Mucosa of gallbladder (tissue), 1 donor: Measurements from ENCODE around the gene RPTOR. TPM values are rescaled to one million over a fixed set of nuclear protein-coding genes. Genes with fewer than 3 reads are reported as not detected.
A peak's percentile ranks its signal among the peaks of the same experiment; 100 is the strongest.

ENCODE experiments used
- DNase-seq: peaks from one replicate; pipeline ENCODE4 v3.0.0-alpha.2; 2020; ENCODE audit warnings: low spot score
- total RNA-seq: library from RNA; stranded (reverse); gene quantifications from one replicate; pipeline ENCODE4 v1.2.1, GENCODE V29; 2021
- donor health status: DM: no; HTN: no; CAD: no.

RPTOR gene
- total RNA-seq, 1 donor from 2014 or later: 37.5 TPM

- no peak for DNase-seq
Measured at GRCh38 chr17:80845863-80846671, 301.4 kb downstream of the RPTOR start.

DNA sequence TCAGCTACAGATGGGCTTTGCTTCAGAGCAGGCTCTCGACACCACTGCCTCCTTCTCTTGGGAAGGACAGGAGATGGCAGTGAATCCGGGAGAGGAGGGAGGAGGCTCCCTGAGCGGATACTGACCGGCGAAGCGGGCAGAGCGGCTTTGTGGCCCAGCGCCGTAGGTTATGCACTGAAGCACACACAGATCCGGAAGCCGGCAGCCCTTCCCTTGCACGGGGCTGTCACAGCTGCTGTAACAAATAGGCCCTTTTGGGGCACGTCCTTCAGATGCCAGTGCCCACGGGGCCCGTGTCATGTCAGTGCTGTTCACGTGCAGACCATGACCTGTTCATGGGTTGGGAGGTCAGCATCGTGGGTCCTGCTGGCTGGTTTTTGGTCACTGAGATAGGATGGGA is 302.3 kb downstream of the RPTOR start:
- no peak for DNase-seq

- DNase-seq: no peak
Measured at GRCh38 chr17:80847496-80848230, 303.0 kb downstream of the RPTOR start.

DNA sequence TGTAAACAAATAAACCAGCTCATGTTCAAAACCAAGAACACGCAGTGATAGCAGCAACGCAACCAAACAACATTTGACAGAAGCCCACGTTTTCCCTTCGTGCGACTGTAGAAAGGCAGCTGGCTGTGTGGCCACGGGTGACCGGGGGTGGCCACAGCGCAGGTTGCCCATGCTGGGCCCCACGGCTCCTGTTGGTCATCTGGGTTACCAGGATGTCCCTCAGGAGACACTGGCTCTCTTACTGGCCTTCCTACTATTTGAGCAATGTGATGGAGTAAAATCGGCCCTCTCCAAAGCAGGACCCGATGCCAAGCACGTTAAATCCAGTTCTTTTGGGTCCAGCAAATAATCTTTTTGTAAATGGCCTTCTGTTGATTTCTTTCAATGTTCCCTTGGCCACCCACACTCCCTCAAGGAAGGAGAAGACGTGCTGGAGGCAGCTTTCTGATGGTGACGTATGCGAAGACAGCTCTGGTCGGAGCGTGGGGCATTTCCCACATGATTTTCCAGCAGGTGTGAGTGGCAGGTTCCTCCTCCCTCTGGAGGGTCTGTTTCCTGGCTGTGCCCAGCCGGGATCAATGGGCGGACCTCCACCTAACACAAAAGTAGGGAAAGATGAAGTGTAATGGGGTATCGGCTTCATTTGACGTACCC is 303.9 kb downstream of the RPTOR start:
- no peak for DNase-seq

DNA sequence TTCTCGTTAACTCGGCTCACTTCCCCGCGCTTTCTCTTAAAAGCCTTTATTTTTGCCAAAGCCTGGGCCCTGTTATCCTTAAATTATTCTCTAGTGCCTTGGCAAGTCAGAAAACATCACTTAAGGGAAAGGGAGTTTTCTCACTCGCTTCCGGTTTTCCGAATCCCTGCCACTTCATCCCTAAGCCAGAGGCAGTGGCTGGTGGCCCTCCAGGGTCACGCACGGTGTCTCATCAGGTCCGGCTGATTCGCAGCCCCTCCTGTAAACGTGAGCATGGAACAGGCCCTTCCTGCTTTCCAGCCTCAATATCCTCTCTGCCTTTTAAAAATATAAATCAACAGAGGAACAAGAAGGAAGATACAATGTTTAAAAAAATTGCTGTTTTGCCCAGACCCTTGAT is 304.5 kb downstream of the RPTOR start:
- DNase-seq: no peak

DNA sequence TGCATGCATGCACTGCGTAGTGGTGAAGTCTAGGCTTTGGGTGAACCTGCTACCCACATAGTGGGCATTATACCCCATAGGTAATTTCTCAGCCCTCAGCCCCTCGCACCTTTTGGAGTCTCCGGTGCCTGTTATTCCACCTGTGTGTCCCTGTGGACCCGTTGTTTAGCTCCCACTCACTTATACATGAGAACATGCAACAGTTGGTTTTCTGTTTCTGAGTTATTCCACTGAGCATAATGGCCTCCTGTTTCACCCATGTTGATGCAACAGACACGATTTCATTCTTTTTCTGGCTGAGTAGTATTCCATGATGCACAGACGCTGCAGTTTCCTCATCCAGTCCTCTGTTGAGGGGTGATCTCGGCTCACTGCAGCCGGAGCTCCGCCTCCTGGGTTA is 305.5 kb downstream of the RPTOR start:
- no peak for DNase-seq

DNA sequence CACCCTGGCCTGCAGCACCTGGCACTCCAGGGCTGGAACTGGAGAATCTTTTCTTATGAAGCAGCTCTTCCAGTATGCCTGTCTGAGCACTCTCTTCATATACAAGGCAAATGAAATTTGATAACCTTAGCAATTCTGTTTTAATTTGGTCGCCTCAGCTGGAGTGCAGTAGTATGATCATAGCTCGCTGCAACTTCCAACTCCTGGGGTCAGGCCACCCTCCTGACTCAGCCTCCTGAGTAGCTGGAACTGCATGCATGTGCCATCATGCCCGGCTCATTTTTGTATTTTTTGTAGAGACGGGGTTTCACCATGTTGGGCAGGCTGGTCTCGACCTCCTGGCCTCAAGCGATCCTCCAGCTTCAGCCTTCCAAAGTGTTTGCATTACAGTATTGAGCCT is 306.2 kb downstream of the RPTOR start:
- no peak for DNase-seq

GRCh38 chr17:80851277-80851925 is 306.8 kb downstream of the RPTOR start:
- no peak for DNase-seq

DNA sequence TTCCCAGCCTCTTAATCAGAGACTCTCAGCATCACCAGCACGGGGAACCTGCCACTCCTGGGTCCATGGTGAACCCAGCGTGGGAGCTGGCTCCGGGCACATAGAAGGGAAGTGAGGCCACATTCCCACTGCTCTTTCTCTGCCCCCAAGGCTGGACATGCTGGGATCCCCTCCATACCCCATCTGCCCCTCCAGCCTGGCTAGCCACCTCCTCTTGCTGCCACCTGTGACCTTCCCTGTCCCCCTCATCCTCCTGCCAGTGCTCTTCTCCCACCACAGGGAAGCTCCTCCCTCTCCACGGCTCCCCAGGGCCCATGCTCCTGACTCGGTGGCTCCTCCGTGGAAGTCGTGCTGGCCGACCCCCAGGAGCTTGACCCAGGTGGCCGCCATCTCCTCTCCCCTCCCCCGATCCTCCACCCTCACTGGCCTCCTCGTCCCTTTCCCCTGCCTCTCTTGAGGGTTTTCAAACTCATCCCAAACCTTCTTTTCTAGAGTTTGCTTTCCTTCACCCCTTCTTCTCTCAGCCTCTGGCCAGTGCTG is 307.9 kb downstream of the RPTOR start:
- no peak for DNase-seq

- DNase-seq: no peak
Measured at GRCh38 chr17:80853076-80853475, 308.4 kb downstream of the RPTOR start.

DNA sequence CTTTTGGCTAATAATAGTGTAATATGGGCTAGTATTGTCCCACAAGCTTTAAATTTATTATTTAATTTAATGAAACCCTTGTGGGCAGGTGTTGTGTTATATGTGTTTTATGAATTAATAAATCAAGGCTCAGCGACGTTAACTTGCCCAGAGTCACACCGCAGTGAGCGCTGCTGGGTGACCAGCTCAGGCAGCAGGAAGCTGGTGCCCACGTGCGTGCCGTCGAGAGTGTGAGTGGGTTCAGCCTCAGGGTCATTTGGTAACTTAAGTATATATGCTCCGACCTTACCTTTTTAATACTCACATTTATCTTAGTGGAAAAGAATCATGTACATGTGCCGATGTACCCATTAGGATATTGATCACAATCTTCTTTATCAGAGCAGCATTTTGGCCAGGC is 309.6 kb downstream of the RPTOR start:
- DNase-seq: no peak

DNA sequence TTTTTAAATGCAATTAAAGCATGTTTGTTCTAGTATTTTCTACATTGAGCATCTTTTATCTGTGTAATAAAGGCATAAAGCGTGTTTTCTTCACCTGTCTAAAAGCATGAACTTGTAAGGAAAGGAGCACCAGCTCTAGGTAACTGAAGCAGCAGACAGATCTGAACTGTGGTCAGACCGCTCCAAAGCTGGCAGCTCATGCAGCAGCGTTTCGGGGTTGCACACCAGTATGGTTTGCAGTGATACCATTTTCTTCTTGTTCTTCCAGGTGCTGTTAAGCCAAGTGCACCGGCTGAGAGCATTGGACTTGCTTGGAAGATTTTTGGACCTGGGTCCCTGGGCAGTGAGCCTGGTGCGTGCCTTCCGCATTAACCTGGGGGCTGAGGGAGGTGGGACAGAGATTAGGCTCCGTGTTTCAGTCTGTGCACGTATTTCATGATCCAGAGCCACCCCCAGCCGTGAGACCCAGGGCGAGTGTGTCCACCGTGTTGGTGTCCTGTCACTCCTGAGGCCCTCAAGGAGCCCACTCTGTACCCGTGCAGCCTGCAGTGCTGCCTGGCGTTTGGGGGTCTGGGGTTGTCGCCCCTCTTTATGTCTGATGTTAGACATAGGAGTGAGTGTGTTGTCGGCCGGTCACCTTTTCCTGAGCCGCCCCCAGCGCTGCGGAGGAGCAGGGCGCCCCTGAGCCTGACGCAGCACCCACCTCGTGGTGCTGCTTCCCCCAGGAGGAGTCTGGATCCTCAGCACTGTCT is 310.7 kb downstream of the RPTOR start:
- DNase-seq: no peak

DNA sequence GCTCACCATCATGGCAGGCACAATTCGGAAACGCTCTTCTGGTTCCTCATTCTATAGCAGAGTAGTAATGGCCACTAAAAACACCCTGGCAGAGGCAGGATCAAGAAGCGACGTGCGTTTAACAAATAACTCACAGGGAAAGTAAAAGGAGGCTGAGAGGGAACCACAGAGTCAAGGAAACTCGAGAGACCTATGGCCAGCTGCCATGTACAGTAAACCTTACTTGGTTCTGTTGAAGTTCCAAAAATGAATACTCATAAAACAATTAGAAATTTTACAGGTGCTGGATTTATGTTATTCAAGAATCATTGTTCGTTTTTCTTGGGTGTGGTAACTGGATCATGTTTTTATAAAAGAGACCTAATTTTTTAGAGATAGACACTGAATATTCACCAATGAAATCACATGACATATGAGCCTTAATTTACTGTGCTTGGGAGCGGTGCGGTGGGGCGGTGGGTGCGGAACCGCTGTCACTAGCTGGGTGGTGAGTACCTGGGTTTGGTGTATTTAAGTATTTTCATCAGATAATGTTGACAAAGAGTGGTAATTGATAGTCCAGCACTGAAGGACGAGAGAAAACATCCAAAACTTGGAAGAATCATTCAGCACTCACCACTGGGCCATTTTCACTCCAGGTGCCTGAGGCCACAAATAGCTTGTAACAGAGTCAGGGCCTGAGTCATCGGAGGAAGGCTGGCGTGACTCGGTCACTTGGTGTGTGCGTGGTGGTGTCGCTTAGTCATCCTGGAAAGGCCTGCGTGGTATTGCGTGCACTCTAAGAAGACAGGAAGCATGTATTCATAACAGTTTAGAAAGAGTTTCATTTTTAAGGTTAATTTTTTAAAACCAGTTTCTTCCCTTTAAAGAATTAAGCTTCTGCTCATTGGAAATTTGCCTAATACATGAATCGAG is 311.6 kb downstream of the RPTOR start:
- no peak for DNase-seq

DNA sequence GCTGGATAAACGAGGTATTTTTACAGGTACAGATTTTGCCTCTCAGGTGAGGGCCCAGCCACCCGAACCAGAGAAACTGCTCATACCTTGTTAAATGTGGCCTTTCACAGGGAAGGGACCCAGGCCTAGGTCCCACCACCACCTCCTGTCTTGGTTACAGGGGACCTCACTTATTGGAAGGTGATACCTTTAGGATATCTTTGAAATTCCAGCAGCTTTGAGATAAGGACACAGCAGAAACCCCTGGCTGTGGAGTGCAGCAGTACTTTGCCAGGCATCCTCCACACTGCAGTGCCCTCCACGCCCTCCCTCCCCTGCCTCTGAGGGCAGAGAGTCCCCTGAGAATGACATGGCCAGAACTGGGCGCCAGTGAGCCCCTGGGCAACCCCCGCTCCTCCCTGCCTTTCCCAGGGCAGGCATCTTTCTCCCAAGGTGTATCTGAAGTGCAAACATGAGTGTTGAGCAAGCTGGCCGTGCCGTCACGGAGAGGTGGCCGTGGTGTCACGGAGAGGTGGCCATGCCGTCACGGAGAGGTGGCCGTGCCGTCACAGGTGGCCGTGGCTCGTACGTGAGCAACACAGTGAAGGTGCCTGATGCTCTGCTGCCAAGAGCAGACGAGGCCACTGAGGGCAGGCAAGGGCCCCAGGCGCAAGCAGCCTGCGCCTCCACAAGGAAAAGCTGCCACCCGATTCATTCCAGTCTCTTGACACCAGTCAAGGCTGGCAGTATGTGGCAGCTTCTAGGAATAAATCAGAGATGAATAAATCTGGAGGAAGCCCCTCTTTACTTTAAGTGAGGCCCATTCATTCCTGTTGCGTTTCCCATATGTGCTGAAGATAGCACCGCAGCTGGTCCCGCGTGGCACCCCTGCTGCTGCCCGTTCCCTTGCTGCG is 312.5 kb downstream of the RPTOR start:
- no peak for DNase-seq

DNA sequence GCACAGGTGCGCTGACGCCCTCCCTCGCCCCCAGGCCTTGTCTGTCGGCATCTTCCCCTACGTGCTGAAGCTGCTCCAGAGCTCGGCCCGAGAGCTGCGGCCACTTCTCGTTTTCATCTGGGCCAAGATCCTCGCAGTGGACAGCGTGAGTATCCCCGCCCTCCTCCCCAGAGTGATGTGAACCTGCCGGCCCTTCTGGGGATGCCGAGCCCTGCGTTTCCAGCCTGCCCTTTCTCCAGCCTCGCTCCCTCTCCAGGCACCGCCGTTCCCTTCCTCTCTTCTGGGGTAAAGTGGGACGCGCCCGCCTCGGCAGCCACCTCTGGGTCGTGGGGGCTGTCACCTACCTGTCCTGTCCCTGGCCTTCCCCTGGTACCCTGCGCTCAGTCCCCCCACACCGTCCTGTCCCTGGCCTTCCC is 313.1 kb downstream of the RPTOR start:
- no peak for DNase-seq

GRCh38 chr17:80858301-80859001 is 313.8 kb downstream of the RPTOR start:
- no peak for DNase-seq

DNA sequence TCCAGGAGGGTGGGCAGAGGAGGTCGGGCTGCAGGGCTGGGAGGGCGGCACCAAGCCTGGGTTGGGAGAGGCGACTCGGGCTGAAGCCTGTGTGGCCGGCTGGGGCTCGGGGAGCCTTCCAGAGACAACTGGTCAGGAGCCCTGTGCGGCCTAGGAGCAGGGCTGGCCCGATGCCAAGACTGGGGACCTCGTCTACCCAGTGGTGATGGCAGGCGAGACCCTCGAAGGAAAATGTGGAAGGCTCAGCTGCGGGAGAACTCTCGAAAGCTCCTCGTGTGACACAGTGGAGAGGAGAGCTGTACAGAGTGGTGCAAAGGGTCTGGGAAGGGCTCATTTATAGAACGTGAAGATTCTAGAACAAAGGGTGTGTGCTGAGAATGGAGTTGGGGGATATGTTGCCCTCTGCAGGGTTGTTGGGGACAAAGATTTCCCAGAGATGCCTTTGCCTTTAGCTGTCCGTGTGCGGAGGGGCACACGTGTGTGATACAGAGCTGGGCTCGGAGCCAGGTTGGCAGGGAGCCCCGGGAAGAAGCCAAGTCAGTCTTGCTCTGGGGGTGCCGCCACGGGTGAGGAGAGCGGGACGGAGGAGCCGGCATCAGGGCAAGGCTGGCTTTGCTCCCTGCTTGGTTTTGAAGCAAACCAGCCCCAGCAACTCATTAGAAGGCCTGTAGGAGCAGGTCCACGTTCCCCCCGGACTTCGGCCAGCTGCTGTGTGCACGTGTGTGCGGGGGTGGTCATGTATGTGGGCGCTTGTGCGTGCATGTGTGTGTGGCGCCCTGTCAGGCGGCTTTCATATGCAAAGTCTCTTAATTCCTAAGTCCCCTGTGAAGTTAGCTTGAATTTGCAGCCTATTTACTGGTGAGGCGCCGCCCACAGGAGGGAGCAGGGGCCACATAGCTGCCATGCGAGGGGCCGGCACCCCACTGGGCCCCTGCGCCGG is 314.6 kb downstream of the RPTOR start:
- DNase-seq: peak; percentile 39
